Ovary (tissue), 3 donors: ENCODE results near the gene GNB1L.

Experiments used
- EP300 ChIP-seq: sonication (generic); formaldehyde crosslinking; IDR thresholded peaks from one replicate; pipeline ENCODE4 v1.6.1; 2017; ENCODE audit warnings: antibody characterized with exemption
- POLR2A ChIP-seq: fragments of 450-650 bp; IDR thresholded peaks from one replicate; pipeline ENCODE4 v1.6.1; 2017; ENCODE audit warnings: antibody characterized with exemption, mild to moderate bottlenecking, moderate library complexity
- TF ChIP-seq, protein P1 (sequence below), 3 donors: fragments of 450-650 bp in 2 of 3; fragments of 200-600 bp in 1 of 3; IDR thresholded peaks; one replicate each; pipeline versions ENCODE4 v1.5.1 to v1.8.0; 2016 to 2022; ENCODE audit warnings: antibody characterized with exemption in 3 of 3, mild to moderate bottlenecking in 1 of 3
- donor health status: DM: no; HTN: no; CAD: no.

GRCh38 chr22:19898831-19899567, 44.3 kb upstream of the GNB1L start:
- TF ChIP-seq POLR2A (no peak), EP300 (no peak)
- TF ChIP-seq, protein P1, sequence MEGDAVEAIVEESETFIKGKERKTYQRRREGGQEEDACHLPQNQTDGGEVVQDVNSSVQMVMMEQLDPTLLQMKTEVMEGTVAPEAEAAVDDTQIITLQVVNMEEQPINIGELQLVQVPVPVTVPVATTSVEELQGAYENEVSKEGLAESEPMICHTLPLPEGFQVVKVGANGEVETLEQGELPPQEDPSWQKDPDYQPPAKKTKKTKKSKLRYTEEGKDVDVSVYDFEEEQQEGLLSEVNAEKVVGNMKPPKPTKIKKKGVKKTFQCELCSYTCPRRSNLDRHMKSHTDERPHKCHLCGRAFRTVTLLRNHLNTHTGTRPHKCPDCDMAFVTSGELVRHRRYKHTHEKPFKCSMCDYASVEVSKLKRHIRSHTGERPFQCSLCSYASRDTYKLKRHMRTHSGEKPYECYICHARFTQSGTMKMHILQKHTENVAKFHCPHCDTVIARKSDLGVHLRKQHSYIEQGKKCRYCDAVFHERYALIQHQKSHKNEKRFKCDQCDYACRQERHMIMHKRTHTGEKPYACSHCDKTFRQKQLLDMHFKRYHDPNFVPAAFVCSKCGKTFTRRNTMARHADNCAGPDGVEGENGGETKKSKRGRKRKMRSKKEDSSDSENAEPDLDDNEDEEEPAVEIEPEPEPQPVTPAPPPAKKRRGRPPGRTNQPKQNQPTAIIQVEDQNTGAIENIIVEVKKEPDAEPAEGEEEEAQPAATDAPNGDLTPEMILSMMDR (IDR thresholded peaks at IDR 0.05): no peak
